ENCODE results near the gene RPA3. TPM values are rescaled to one million over a fixed set of nuclear protein-coding genes. Genes with fewer than 3 reads are reported as not detected.

RPA3 gene
- total RNA-seq, 1 experiment from 2014 or later: 108 TPM

- Histone ChIP-seq H3K14ac (ENCODE audit: insufficient read depth, low read length) (no peak overlapping the region), H2BK15ac (ENCODE audit: low read depth, low read length) (no peak overlapping the region), H3K4me1 (ENCODE audit: insufficient read depth, low read length) (no peaks in the 10 kb centered on the region), H3K9me3 (ENCODE audit: control insufficient read depth, low read depth, low read length) (no peaks in the 10 kb centered on the region), H3K79me1 (ENCODE audit: insufficient read depth, low read depth, low read length, poor library complexity, severe bottlenecking) (no peaks in the 10 kb centered on the region), H3K4ac (ENCODE audit: low read depth, low read length) (no peak overlapping the region), H2BK12ac (ENCODE audit: insufficient read length, low read depth, low read length) (no peak overlapping the region), H4K5ac (ENCODE audit: insufficient read length, low read depth, low read length) (no peak overlapping the region), H3K4me2 (ENCODE audit: insufficient read depth, insufficient read length, low read length) (no peak overlapping the region), H3K27me3 (ENCODE audit: insufficient read depth, low read length) (no peaks in the 10 kb centered on the region), H3K23ac (ENCODE audit: insufficient read length, low read depth, low read length) (no peak overlapping the region), H4K91ac (ENCODE audit: insufficient read length, low read depth, low read length) (no peak overlapping the region), H3K9ac (ENCODE audit: extremely low read depth, insufficient read length, low read length) (no peak overlapping the region), H3T11ph (ENCODE audit: low read length) (no peak overlapping the region), H3K23me2 (ENCODE audit: insufficient read length, low read depth, low read length, poor library complexity, severe bottlenecking) (no peaks in the 10 kb centered on the region), H4K20me1 (ENCODE audit: control insufficient read depth, insufficient read depth, insufficient read length) (no peaks in the 10 kb centered on the region), H3K18ac (ENCODE audit: insufficient read length, low read depth, low read length) (no peak overlapping the region), H2BK20ac (ENCODE audit: low read depth, low read length, poor library complexity, severe bottlenecking) (no peak overlapping the region), H2AK5ac (ENCODE audit: insufficient read length, low read length) (no peak overlapping the region), H2AFZ (ENCODE audit: low read length) (no peak overlapping the region), H2BK120ac (ENCODE audit: low read depth, low read length, poor library complexity, severe bottlenecking) (no peak overlapping the region), H3K56ac (ENCODE audit: insufficient read length, low read depth, low read length) (no peak overlapping the region), H2BK5ac (ENCODE audit: insufficient read length, low read length) (no peak overlapping the region), H3K79me2 (ENCODE audit: insufficient read depth, low read length) (no peaks in the 10 kb centered on the region), H4K8ac (replicated peaks; ENCODE audit: insufficient read length, low read depth, low read length) (no peak overlapping the region), H3K27ac (ENCODE audit: insufficient read length, low read depth, low read length) (no peak overlapping the region)
- no peaks in the 10 kb centered on the region for H3K36me3 Mint-ChIP-seq (ENCODE audit: insufficient read depth in 1 of 3, low read depth in 3 of 3)
- H3K4me3 Mint-ChIP-seq: no peak overlapping the region
- no peaks in the 10 kb centered on the region for H3K27me3 Mint-ChIP-seq (ENCODE audit: low read depth)
- no peaks in the 10 kb centered on the region for H3K9me3 Mint-ChIP-seq
- DNase-seq: no peak
- H3K27ac Mint-ChIP-seq: no peak overlapping the region; a peak in 1 of 7 replicates
- TF ChIP-seq, protein P1, sequence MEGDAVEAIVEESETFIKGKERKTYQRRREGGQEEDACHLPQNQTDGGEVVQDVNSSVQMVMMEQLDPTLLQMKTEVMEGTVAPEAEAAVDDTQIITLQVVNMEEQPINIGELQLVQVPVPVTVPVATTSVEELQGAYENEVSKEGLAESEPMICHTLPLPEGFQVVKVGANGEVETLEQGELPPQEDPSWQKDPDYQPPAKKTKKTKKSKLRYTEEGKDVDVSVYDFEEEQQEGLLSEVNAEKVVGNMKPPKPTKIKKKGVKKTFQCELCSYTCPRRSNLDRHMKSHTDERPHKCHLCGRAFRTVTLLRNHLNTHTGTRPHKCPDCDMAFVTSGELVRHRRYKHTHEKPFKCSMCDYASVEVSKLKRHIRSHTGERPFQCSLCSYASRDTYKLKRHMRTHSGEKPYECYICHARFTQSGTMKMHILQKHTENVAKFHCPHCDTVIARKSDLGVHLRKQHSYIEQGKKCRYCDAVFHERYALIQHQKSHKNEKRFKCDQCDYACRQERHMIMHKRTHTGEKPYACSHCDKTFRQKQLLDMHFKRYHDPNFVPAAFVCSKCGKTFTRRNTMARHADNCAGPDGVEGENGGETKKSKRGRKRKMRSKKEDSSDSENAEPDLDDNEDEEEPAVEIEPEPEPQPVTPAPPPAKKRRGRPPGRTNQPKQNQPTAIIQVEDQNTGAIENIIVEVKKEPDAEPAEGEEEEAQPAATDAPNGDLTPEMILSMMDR (conservative IDR thresholded peaks at IDR 0.05): no peak
- no CpG with 5 or more reads among the region's 1 CpG for WGBS (ENCODE audit: extremely low coverage, insufficient read length, low lambda C conversion rate)
- H3K4me1 Mint-ChIP-seq: peaks cover 0 to 4% of the 10 kb centered on the region in 2 experiments; a peak in 1 of 4 replicates
Observed at GRCh38 chr7:7618410-7618809, 100.0 kb downstream of the RPA3 start.
